Fibroblast of the aortic adventitia (primary cell): Measurements from ENCODE around the gene SIK2. TPM values are rescaled to one million over a fixed set of nuclear protein-coding genes. Genes with fewer than 3 reads are reported as not detected.

ENCODE experiments used
- DNase-seq: peaks from one replicate; pipeline ENCODE4 v3.0.0-alpha.2; 2010; ENCODE audit warnings: low read depth
- H3K4me3 ChIP-seq: 2 replicates; pipeline ENCODE4 v1.5.1; 2011; ENCODE audit warnings: low read depth, mild to moderate bottlenecking, control low read depth, low read length, moderate library complexity
- total RNA-seq: library from RNA; depleted of rRNA; stranded (reverse); fragments of >200 nt; gene quantifications from 2 replicates; pipeline ENCODE4 v1.2.3, GENCODE V29; 2012; ENCODE audit warnings: low replicate concordance
- TF ChIP-seq, protein P1 (sequence below): IDR thresholded peaks from 2 replicates; pipeline ENCODE4 v1.5.1; 2011; ENCODE audit warnings: mild to moderate bottlenecking, low read length, control low read depth, inconsistent platforms; ENCODE audit not compliant: insufficient read depth

The SIK2 gene
- total RNA-seq, 1 donor: 16.6 TPM

DNA sequence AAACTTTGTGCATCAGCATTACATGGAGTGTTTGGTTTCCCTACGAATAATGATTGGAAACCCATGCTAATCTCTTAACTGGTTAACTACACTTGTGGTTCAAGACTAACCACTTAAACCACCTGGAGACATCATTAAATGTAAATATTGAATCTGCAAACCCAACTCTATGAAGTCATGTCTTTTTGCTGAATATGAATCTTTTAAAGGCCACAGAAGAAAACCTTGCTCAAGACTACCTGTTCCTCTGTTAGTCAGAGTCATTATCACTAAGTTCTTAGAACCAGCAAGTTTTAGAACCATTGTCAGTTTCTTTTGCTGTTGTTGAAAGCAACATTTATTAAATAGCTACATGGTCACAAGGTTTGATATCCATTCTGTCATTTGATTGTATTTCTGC is 70.7 kb downstream of the SIK2 start:
- no peak for DNase-seq
- no peak overlapping the region for H3K4me3 ChIP-seq
- TF ChIP-seq, protein P1, sequence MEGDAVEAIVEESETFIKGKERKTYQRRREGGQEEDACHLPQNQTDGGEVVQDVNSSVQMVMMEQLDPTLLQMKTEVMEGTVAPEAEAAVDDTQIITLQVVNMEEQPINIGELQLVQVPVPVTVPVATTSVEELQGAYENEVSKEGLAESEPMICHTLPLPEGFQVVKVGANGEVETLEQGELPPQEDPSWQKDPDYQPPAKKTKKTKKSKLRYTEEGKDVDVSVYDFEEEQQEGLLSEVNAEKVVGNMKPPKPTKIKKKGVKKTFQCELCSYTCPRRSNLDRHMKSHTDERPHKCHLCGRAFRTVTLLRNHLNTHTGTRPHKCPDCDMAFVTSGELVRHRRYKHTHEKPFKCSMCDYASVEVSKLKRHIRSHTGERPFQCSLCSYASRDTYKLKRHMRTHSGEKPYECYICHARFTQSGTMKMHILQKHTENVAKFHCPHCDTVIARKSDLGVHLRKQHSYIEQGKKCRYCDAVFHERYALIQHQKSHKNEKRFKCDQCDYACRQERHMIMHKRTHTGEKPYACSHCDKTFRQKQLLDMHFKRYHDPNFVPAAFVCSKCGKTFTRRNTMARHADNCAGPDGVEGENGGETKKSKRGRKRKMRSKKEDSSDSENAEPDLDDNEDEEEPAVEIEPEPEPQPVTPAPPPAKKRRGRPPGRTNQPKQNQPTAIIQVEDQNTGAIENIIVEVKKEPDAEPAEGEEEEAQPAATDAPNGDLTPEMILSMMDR: no peak

DNA sequence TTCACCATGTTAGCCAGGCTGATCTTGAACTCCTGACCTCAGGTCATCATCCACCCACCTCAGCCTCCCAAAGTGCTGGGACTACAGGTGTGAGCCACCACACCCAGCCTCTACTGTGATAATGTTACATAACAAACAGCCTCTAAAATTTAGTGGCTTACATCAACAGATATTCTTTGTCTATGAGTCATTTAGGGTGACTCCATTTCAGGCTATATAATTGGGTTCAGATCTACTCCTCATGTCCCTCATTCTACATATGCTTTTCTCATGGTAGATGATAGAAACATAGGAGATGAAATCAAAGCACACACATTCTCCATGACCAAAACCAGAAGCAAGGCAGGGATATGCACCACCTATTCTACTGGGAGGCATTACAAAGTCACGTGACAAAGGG is 72.7 kb downstream of the SIK2 start:
- no peak for DNase-seq
- TF ChIP-seq, protein P1: no peak
- no peak overlapping the region for H3K4me3 ChIP-seq

DNA sequence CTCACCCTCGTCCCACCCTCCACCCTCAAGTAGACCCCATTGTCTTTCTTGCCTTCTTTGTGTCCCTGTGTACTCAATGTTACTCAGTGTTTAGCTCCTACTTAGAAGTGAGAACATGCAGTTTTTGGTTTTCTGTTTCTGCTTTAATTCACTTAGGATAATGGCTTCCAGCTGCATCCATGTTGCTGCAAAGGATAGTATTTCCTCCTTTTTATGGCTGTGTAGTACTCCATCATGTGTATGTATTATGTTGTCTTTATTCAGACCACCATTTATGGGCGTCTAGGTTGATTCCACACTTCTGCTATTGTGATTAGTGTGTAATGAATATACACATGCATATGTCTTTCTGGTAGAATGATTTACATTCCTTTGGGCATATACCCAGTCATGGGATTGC is 73.6 kb downstream of the SIK2 start:
- no peak for DNase-seq
- TF ChIP-seq, protein P1: no peak
- H3K4me3 ChIP-seq: no peak overlapping the region

DNA sequence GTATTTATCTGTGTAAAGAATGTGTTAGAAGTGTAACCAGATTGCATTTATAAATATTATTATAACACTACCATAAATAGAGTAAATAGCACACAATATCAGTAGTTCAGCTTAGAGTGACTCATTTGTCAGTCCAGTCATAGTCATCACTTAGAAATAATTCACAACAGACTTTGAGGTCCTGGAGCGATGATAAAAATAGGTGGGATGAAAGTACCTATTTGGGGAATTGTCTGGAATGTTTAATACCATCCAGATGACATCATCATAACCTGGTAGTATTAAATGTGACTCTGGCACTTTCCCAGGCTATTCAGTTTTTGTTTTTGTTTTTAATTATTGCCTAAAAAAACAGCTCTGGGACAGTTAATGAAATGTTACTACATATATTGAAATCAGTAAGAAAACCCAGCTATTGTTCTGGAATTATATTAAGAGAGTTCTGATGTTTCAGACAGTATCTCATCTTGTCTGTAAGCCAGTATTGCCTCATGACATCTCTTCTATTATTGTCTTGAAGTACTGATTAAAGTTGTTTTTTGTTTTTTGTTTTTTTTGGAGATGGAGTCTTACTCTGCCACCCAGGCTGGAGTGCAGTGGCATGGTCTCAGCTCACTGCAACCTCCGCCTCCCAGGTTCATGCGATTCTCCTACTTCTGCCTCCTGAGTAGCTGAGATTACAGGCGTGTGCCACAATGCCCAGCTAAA is 74.8 kb downstream of the SIK2 start:
- peak; percentile 43 for DNase-seq
- TF ChIP-seq, protein P1: no peak
- no peak overlapping the region for H3K4me3 ChIP-seq

DNA sequence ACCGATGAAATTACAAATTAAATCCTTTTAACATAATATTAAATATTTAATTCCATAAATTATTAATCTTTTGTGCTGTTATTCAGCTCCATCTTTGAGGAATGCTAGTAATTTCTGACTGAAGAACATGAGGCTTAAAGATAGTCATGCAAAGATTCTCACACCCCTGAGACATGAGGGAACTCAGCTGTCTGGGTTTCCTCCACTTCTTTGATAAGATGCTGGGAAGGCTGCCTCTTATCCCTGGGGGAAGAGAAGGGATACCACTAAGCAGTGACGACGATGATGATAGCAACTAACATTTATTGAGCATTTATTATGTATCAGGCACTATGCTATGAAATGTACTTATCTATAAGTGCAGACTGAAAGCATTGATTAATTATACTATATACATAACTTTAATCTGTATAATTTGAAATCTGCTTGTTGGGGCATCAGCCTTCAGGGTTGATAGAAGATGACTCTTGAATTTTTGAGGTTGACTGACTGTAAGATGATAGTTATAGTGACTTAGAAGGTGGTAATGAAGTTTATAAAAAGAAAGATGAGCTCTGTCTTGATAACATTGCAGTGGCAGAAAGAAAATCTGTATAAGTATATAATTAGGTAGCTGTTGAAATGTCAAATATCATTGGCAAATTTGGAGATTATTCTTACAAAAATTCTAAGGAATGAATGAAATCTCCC is 78.4 kb downstream of the SIK2 start:
- TF ChIP-seq, protein P1: no peak
- no peak overlapping the region for H3K4me3 ChIP-seq
- no peak for DNase-seq

DNA sequence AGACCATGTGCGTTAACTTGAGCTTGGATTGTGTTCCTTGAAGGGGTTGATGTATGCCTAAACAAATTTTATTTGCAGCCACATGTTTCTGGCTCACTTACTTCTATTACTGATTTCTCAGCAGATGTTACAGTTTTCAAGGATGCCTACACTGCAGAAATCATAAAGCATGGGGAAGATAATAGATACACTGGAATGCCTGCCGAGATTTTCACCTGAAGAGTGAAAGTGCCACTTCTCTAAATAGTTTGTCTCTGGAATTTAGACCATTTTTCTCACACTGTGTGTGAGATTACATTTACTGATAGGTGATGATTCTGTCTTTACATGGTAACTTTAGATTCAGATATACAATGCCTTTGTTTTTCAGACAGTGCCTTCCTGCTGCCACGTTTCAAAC is 81.6 kb downstream of the SIK2 start:
- no peak overlapping the region for H3K4me3 ChIP-seq
- TF ChIP-seq, protein P1: no peak
- DNase-seq: no peak

DNA sequence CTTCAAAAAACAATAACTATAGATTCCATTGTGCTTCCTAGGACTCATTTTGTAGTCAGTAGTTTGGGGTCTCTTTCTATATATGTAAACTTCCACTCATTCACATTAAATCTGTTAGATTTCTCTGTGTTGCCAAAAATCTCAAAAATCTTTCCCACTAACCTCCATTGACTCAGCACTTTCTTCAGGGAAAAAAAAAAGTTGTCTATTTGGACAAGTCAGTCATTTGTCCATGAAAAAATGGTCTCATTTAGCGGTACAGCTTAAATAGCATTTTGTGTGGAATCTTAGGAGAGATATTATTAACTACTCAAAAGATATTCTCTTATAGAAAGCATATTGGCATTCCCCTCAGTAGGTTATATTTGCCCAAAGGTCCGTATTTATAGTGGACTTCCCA is 82.0 kb downstream of the SIK2 start:
- TF ChIP-seq, protein P1: no peak
- DNase-seq: no peak
- no peak overlapping the region for H3K4me3 ChIP-seq
